A172 (cell line): Measurements from ENCODE around the gene CHCHD4. TPM values are rescaled to one million over a fixed set of nuclear protein-coding genes. Genes with fewer than 3 reads are reported as not detected.
A peak's percentile ranks its signal among the peaks of the same experiment; 100 is the strongest.

Source experiments
- DNase-seq: peaks from one replicate; pipeline ENCODE4 v3.0.0-alpha.2; 2015; ENCODE audit warnings: low spot score
- total RNA-seq: library from RNA; depleted of rRNA; stranded (reverse); fragments of >200 nt; shearing (Covaris generic); gene quantifications from 2 replicates; pipeline ENCODE4 v1.2.3, GENCODE V29; 2014; rRNA removed

Gene CHCHD4
- 45.3 and 48.5 TPM in 2 replicates for total RNA-seq

- peak; percentile 98 for DNase-seq
Observed at GRCh38 chr3:14124615-14125192, at the start of gene CHCHD4, which contains the start of gene TMEM43. CHCHD4 (minus strand) TSS chr3:14124870; CDS start chr3:14124676, 194 bp downstream. TMEM43 (plus strand) TSS chr3:14125052; CDS start chr3:14125194, 142 bp downstream.

- DNase-seq, result no peak
Observed at GRCh38 chr3:14172496-14172895, 47.8 kb upstream of the CHCHD4 start.

DNA sequence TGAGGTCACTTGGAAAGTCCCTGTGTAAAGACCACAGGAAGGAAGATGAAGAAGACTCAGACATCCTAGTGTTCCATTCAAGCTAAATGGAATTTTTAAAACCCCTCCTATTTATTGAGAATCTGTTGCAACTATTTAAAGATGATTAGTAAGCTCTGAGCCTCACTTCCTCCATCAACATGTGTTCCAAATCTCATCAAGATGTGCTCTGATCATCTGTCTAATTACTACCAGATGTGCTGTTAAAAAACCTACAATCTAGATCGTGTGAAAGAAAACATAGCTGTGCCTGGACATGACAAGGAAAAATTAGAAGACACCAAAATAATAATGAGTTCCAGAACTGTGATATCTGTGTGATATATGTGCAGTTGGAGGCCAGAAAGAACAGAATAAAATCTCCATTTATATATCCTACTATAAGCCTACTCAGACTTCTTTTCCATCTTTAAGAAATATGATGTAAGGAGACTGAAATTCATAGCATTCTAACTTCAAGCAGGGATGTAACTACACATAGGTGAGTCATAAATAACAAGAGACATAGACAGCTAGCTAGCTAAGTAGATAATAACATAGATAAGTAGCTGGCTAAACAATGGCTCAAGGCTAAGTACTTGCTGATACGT, 46.0 kb upstream of the CHCHD4 start:
- DNase-seq, result peak; percentile 10

DNA sequence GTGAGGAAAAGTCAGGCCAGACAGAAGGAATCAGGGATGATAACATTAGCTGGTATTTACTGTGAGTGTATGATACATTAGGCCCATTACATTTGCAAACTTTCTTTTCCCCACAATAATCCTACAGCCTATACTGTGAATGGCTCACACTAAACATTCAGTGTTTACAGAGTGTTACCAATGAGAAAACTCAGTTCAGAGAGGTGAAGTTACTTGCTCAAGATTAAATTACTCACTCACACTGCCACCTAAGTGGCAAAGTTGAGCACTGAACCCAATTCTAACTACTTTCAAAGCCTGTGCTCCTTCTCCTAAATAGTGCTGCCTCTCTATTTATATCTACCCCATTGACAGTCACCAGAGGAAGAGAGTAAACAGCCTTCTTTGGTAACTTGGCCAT, 45.2 kb upstream of the CHCHD4 start:
- DNase-seq, result no peak

- DNase-seq, result no peak
Observed at GRCh38 chr3:14169435-14169834, 44.8 kb upstream of the CHCHD4 start.

DNA sequence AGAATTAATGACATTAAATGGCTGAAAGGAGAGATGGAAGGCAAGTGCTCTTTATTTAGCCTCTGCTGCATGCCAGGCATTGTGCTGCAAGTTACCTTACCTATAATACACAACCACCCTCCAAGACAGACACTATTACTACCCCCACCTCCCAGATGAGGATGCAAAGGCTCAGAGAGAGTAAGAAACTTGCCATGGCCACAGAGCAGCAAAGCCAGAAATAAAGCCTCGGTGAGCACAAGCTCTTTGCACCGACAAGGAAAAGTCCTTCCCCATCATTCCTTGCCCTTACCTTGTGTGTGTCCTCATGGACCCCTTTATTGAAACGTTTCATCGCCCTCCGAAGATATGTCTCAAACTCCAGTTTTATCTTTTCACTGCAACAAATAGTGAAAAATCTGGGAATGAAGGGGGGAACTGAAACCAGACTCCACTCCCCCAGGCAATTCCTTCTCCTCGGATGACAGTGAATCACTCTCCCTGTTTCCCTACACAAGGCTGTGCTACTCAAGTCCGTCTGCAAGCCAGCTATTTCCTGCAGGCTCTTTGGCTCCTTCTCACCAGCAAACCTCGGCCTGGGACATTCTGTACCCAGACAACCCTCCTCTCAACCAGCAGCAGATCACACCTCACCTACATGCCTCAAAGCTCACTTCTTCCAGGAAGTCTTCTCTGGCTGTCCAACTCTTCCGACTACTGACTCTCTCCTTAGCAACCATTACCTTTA, 42.4 kb upstream of the CHCHD4 start:
- DNase-seq, result no peak

DNA sequence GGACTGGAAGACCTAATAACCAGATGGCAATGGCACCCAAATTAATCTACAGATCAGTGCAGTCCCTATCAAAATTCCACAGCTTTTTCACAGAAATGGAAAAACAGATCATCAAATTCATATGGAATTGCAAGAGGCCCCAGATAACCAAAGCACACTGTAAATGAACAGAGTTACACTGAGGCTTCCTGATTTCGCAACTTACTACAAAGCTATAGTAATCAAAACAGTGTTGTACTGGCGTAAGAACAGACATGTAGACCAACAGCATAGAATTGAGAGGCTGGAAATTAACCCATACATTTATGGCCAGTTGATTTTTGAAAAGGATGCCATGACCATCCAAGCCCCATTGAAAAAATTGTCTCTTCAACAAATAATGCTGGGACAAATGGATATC, 37.5 kb upstream of the CHCHD4 start:
- no peak for DNase-seq

DNA sequence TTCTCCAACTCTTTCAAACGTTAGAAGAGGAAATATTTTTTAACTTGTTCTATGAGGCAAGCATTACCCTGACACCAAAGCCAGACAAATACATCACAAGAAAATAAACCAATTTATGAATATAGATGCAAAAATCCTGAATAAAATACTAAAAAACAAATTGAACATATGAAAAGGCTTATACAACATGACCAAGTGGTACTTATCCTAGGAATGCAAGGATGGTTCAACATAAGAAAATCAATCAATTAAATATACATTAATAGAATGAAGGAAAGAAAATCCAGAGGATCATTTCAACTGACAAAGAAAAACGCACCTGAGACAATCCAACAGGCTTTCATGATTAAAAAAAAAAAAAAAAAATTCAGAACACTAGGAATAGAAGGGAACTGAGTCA, 36.6 kb upstream of the CHCHD4 start:
- DNase-seq, result no peak

GRCh38 chr3:14159426-14159825, 34.8 kb upstream of the CHCHD4 start:
- DNase-seq, result no peak

- DNase-seq, result no peak
Observed at GRCh38 chr3:14158370-14158769, 33.7 kb upstream of the CHCHD4 start.

DNA sequence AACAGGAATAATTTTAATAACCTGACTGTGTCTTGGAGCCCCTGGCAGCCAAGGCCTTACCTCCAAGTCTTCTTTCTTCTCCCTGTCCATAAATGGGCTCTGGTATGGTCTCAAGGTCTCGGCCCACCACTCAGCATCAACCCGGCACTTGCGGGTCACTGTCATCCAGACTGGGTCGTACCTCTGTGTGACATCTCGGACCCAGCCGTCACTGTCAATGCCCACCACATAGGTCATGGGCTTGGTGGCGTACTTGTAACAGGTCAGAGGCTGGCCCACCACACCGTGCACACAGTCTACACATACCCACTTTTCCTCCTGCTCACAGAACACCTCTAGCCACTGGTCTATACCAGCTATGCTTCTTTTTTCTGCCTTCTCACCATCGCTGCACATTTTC, 33.3 kb upstream of the CHCHD4 start:
- no peak for DNase-seq

DNA sequence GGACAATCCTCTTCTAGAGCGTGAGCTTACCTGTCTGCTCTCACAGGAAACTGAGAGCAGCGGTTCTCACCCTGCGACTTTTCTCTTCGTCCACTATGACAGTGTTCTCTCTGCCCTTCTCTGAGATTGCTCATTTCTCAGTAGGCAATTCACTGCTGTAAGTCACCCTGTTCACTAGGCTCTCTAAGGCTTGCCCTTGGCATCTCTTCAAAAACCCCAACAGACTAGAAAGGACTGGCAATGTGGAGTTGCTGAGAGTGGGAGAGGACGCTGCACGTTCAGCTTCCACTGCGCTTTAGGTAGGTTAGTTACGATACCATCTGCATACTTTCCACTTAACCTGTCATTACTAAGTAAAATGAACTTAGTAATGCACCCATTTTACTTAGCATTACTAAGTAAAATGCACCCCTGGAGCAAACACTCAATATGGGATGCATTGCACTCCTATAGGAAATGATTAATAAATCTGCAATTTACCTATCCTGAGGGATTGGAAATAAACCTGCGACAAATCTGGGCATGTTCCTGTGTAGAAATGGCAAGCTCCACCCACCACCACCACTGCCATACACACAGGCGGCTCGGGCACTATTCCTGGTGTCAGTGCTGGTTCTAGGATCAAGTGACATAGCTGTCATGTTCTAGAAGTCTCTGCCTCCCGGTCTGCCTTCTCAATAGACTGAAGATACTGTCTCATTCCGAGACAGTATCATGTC, 32.3 kb upstream of the CHCHD4 start:
- no peak for DNase-seq

- no peak for DNase-seq
Observed at GRCh38 chr3:14156201-14156600, 31.5 kb upstream of the CHCHD4 start.

DNA sequence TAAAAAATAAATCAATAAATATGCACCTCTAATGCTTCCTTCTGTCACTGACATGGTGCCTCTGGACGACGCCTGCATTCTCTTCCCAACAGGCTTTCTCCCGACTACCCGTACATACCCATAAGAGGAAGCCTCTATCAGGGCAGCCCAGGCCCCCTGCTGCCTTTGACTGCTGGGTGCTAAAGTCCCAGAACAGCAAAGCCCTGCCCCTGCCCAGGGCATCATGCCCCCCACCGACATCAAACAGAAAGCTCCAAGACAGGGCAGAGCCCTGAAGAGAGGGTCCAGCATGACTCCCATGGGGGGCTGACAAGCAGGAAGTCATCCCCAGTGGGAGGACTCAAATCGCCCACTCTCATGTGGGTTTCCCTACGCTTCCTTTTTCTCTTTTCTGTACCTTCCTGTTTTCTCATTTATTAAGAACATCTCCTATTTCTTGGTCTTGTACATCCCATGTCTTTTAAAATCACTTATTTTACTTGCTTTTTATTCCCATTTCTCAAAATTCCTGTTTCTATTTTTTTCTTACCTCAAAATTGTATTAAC, 30.3 kb upstream of the CHCHD4 start:
- no peak for DNase-seq

DNA sequence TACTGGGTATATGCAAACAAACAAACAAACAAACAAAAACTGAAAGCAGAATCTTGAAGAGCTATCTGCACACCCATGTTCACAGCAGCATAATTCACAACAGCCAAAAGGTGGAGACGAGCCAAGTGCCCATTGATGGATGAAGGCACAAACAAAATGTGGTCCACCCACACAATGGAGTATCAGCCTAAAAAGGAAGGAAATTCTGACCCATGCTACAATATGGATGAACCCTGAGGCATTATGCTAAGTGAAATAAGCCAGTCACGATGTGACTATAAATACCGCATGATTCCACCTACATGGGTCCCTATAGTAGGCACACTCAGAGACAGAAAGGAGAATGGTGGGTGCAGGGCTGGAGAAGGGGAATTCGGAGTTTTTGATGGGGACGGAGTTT, 29.6 kb upstream of the CHCHD4 start:
- no peak for DNase-seq

GRCh38 chr3:14153663-14154062, 29.0 kb upstream of the CHCHD4 start:
- no peak for DNase-seq

DNA sequence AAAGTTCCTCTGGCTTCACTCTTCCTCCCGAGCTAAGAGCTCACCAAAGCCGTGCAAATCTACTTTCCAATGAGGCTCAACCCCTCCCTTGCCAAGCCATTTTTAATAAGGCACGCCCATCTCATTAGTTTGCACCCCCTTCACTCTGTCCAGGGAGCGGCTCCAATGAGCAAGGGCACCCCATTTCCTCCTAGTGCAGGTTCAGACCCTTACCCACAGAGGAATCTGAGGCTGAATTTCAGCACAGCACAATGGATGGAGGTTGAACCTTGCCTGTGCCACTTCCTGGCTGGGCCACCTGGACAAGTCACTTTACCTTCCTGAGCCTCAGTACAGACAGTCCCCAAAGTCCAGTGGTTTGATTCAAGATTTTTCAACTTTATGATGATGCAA, 28.3 kb upstream of the CHCHD4 start:
- no peak for DNase-seq

GRCh38 chr3:14152233-14152962, 27.7 kb upstream of the CHCHD4 start:
- no peak for DNase-seq

GRCh38 chr3:14151471-14152083, 26.9 kb upstream of the CHCHD4 start:
- DNase-seq, result no peak

- no peak for DNase-seq
Observed at GRCh38 chr3:14150491-14151230, 26.0 kb upstream of the CHCHD4 start.
